ENCODE results near the gene INO80C. TPM values are rescaled to one million over a fixed set of nuclear protein-coding genes. Genes with fewer than 3 reads are reported as not detected.

The INO80C gene
- total and polyA plus RNA-seq, 2 of the 4 experiments (the other 2 are of a cell fraction), result 5.6 to 17.1 TPM

DNA sequence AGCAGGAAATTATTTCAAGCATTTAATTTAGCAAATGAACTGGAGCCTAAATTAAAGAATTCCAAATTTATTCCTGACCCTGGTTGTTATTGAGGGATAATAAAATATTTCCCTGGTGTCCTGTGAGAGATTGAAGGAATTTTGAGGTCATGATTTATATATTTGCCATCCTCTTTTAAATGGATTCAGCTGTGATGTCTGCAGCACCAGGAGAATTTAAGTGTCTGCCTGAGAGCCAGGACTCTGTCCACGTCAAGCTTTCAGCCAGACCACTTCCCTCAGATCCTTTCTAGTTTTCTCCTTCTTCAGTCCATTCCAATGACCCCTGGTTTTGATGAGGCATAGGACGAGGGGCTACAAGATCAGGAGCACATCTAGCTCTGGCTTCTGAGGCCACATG lies 59.9 kb downstream of the INO80C start:
- TF ChIP-seq BHLHE40 (IDR thresholded peaks at IDR 0.05; ENCODE audit: low read depth, low read length) (no peak), MAZ (IDR thresholded peaks at IDR 0.05; ENCODE audit: borderline replicate concordance, low read depth, low read length) (no peak), MAFK (IDR thresholded peaks at IDR 0.05; ENCODE audit: low read depth, low read length) (no peak), POLR2A (IDR thresholded peaks at IDR 0.05; ENCODE audit: low read depth, low read length) (no peak), RFX5 (IDR thresholded peaks at IDR 0.05; ENCODE audit: low read depth, low read length) (no peak), CHD1 (IDR thresholded peaks at IDR 0.05; ENCODE audit: low read depth, low read length) (no peak), ELK1 (IDR thresholded peaks at IDR 0.05; ENCODE audit: borderline replicate concordance, low read depth, low read length) (no peak), NFE2L2 (IDR thresholded peaks at IDR 0.05; ENCODE audit: low read depth, low read length) (no peak), SMC3 (IDR thresholded peaks at IDR 0.05; ENCODE audit: low read depth, low read length) (no peak), CEBPB (IDR thresholded peaks at IDR 0.05; ENCODE audit: low read depth, low read length) (no peak), MXI1 (IDR thresholded peaks at IDR 0.05; ENCODE audit: borderline replicate concordance, low read depth, low read length) (no peak), FOS (IDR thresholded peaks at IDR 0.05; ENCODE audit: low read depth, low read length) (no peak), RAD21 (IDR thresholded peaks at IDR 0.05; ENCODE audit: low read length) (no peak), RCOR1 (IDR thresholded peaks at IDR 0.05; ENCODE audit: insufficient replicate concordance, low read length) (no peak)
- TF ChIP-seq, protein P1, sequence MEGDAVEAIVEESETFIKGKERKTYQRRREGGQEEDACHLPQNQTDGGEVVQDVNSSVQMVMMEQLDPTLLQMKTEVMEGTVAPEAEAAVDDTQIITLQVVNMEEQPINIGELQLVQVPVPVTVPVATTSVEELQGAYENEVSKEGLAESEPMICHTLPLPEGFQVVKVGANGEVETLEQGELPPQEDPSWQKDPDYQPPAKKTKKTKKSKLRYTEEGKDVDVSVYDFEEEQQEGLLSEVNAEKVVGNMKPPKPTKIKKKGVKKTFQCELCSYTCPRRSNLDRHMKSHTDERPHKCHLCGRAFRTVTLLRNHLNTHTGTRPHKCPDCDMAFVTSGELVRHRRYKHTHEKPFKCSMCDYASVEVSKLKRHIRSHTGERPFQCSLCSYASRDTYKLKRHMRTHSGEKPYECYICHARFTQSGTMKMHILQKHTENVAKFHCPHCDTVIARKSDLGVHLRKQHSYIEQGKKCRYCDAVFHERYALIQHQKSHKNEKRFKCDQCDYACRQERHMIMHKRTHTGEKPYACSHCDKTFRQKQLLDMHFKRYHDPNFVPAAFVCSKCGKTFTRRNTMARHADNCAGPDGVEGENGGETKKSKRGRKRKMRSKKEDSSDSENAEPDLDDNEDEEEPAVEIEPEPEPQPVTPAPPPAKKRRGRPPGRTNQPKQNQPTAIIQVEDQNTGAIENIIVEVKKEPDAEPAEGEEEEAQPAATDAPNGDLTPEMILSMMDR (conservative IDR thresholded peaks at IDR 0.05; ENCODE audit: low read depth, low read length), result no peak
- TF ChIP-seq, protein P2, sequence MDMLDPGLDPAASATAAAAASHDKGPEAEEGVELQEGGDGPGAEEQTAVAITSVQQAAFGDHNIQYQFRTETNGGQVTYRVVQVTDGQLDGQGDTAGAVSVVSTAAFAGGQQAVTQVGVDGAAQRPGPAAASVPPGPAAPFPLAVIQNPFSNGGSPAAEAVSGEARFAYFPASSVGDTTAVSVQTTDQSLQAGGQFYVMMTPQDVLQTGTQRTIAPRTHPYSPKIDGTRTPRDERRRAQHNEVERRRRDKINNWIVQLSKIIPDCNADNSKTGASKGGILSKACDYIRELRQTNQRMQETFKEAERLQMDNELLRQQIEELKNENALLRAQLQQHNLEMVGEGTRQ (IDR thresholded peaks at IDR 0.05; ENCODE audit: low read depth, low read length), result no peak
- dilution Hi-C loops (cut with HindIII; ENCODE audit: low sequenced_read_pairs, unreplicated experiment), result no loop called here
- H2BK20ac ChIP-seq (ENCODE audit: low read depth, low read length), result no peak overlapping the region
- H3K4me2 ChIP-seq (ENCODE audit: low read depth, low read length), result no peak overlapping the region
- H3K27me3 ChIP-seq (ENCODE audit: control insufficient read depth, insufficient read depth, low read length), result peaks cover 2% of the 10 kb centered on the region
- no peak overlapping the region; the same call in 1 of the 2 replicates for H2BK120ac ChIP-seq (ENCODE audit: low read depth, low read length)
- no peak overlapping the region for H3K4me3 ChIP-seq (ENCODE audit: insufficient read depth, low read depth, low read length)
- H3K4ac ChIP-seq (ENCODE audit: low read depth, low read length), result no peak overlapping the region
- intact Hi-C loops (cut with micrococcal nuclease), result no loop called here
- H4K8ac ChIP-seq (ENCODE audit: low read depth in 2 of 2, low read length in 2 of 2), result no peak overlapping the region
- peaks cover 3% of the 10 kb centered on the region; the same call in 1 of the 2 replicates for H3K9me1 ChIP-seq (ENCODE audit: insufficient read depth, low read length)
- no peak overlapping the region for H2AK5ac ChIP-seq (ENCODE audit: low read depth, low read length)
- no peaks in the 10 kb centered on the region for H3K79me1 ChIP-seq (ENCODE audit: low read depth in 1 of 2, low read length in 2 of 2)
- no peak overlapping the region for H2BK15ac ChIP-seq (ENCODE audit: low read depth, low read length)
- H4K91ac ChIP-seq (ENCODE audit: insufficient read depth, low read depth, low read length), result no peak overlapping the region
- H3K27ac ChIP-seq (ENCODE audit: insufficient read depth, low read length), result no peak overlapping the region
- H2AK9ac ChIP-seq (replicated peaks; ENCODE audit: low read depth, low read length, poor library complexity), result no peak overlapping the region
- ChIA-PET CTCF (no interaction called here), POLR2A (ENCODE audit: unreplicated experiment) (no interaction called here)
- no CpG with 5 or more reads among the region's 2 CpGs for WGBS, 2 experiments (ENCODE audit: extremely low coverage in 2 of 2, insufficient read length in 1 of 2)
- BruUV-seq (replicated peaks), result no TSS peak
- peaks cover 2% of the 10 kb centered on the region; the same call in 1 of the 2 replicates for H3K4me1 ChIP-seq (ENCODE audit: control insufficient read depth, insufficient read depth, low read length)
- H3K36me3 ChIP-seq (ENCODE audit: control insufficient read depth, insufficient read depth, low read length), result no peaks in the 10 kb centered on the region
- no peak overlapping the region for H2AFZ ChIP-seq (replicated peaks; ENCODE audit: low read length, poor library complexity)
- ATAC-seq (ENCODE audit: low read depth) (no peak), DNase-seq (no peak)
- no peak overlapping the region for H3K56ac ChIP-seq (ENCODE audit: extremely low read depth, insufficient read depth, low read length)
- no peak overlapping the region for H3K18ac ChIP-seq (ENCODE audit: low read depth, low read length)
- H3K9me3 ChIP-seq (ENCODE audit: control insufficient read depth, insufficient read depth, low read length), result no peaks in the 10 kb centered on the region
- H4K20me1 ChIP-seq (ENCODE audit: insufficient read depth, low read length), result no peaks in the 10 kb centered on the region
- no peak overlapping the region for H3K23ac ChIP-seq (ENCODE audit: low read depth, low read length)
- no peak overlapping the region for H3K9ac ChIP-seq (ENCODE audit: low read depth, low read length)
- in situ Hi-C loops (cut with MboI; ENCODE audit: low sequenced_read_pairs), result no loop called here
- H3K14ac ChIP-seq (replicated peaks; ENCODE audit: low read depth, low read length), result no peak overlapping the region
- no peak overlapping the region for H2BK5ac ChIP-seq (ENCODE audit: low read depth, low read length, poor library complexity, severe bottlenecking)
- H4K5ac ChIP-seq (ENCODE audit: low read depth, low read length), result no peak overlapping the region

All from IMR-90 (cell line).